ENCODE data around the gene ACIN1.

Gene ACIN1

GRCh38 chr14:23056145-23056955 is 38.6 kb downstream of the ACIN1 start:
- peak; percentile 63 for DNase-seq

- no peak for DNase-seq
Measured at GRCh38 chr14:23055621-23056144, 39.3 kb downstream of the ACIN1 start.

- no peak for DNase-seq
Measured at GRCh38 chr14:23055147-23055550, 39.8 kb downstream of the ACIN1 start.

GRCh38 chr14:23054000-23054811 is 40.7 kb downstream of the ACIN1 start:
- DNase-seq, result no peak

- DNase-seq, result no peak
Measured at GRCh38 chr14:23053426-23053825, 41.5 kb downstream of the ACIN1 start.

- DNase-seq, result no peak
Measured at GRCh38 chr14:23052671-23053070, 42.3 kb downstream of the ACIN1 start.

- DNase-seq, result no peak
Measured at GRCh38 chr14:23052182-23052623, 42.7 kb downstream of the ACIN1 start.

- DNase-seq, result no peak
Measured at GRCh38 chr14:23051141-23052057, 43.5 kb downstream of the ACIN1 start.

GRCh38 chr14:23049011-23049410 is 45.9 kb downstream of the ACIN1 start:
- DNase-seq, result no peak

GRCh38 chr14:23047751-23048693 is 46.9 kb downstream of the ACIN1 start:
- DNase-seq, result no peak

- no peak for DNase-seq
Measured at GRCh38 chr14:23047034-23047634, 47.8 kb downstream of the ACIN1 start.

- no peak for DNase-seq
Measured at GRCh38 chr14:23045419-23046357, 49.2 kb downstream of the ACIN1 start.

- no peak for DNase-seq
Measured at GRCh38 chr14:23044840-23045239, 50.1 kb downstream of the ACIN1 start.

- DNase-seq, result no peak
Measured at GRCh38 chr14:23043754-23044153, 51.2 kb downstream of the ACIN1 start.

GRCh38 chr14:23043145-23043544 is 51.8 kb downstream of the ACIN1 start:
- no peak for DNase-seq

- no peak for DNase-seq
Measured at GRCh38 chr14:23042162-23042965, 52.6 kb downstream of the ACIN1 start, which contains the start of gene PSMB11. PSMB11 (plus strand) TSS chr14:23042212; CDS start chr14:23042226, 14 bp downstream.

- no peak for DNase-seq
Measured at GRCh38 chr14:23041729-23042128, 53.2 kb downstream of the ACIN1 start.

- no peak for DNase-seq
Measured at GRCh38 chr14:23040100-23040499, 54.8 kb downstream of the ACIN1 start.

Measured in fibroblast of skin of right quadriceps (primary cell).